ENCODE measurements around the gene MBD5.
"Not testable (repeated sequence)": the region's sequence is repeated elsewhere in the genome, so short reads cannot be mapped to it uniquely, and the experiment has no call there.

The MBD5 gene

GRCh38 chr2:148021059-148021861, at the start of gene MBD5:
MBD5 (plus strand) TSS chr2:148021091.
- DNase-seq = peak; percentile 38 to 64

GRCh38 chr2:147976102-147976501, 44.8 kb upstream of the MBD5 start:
- no peak for DNase-seq

- DNase-seq = no peak
Observed at GRCh38 chr2:147977679-147978078, 43.2 kb upstream of the MBD5 start.

GRCh38 chr2:147980940-147981528, 39.9 kb upstream of the MBD5 start:
- no peak for DNase-seq

- no peak for DNase-seq
Observed at GRCh38 chr2:147989102-147989501, 31.8 kb upstream of the MBD5 start.

- DNase-seq = no peak
Observed at GRCh38 chr2:147989809-147990403, 31.0 kb upstream of the MBD5 start.

- not testable (repeated sequence) for DNase-seq
Observed at GRCh38 chr2:147994965-147995364, 25.9 kb upstream of the MBD5 start.

GRCh38 chr2:147996828-147997227, 24.1 kb upstream of the MBD5 start:
- DNase-seq = no peak

- DNase-seq = no peak
Observed at GRCh38 chr2:147998203-147998602, 22.7 kb upstream of the MBD5 start.

- no peak for DNase-seq
Observed at GRCh38 chr2:147999126-147999525, 21.8 kb upstream of the MBD5 start.

- DNase-seq = no peak
Observed at GRCh38 chr2:148000095-148000494, 20.8 kb upstream of the MBD5 start.

- not testable (repeated sequence) for DNase-seq
Observed at GRCh38 chr2:148002420-148002819, 18.5 kb upstream of the MBD5 start.

- DNase-seq = no peak
Observed at GRCh38 chr2:148006249-148007007, 14.5 kb upstream of the MBD5 start.

GRCh38 chr2:148007219-148007900, 13.5 kb upstream of the MBD5 start:
- no peak for DNase-seq

GRCh38 chr2:148008411-148008810, 12.5 kb upstream of the MBD5 start:
- not testable (repeated sequence) for DNase-seq

GRCh38 chr2:148013876-148014275, 7.0 kb upstream of the MBD5 start:
- DNase-seq = no peak

- no peak for DNase-seq
Observed at GRCh38 chr2:148014616-148015015, 6.3 kb upstream of the MBD5 start.

GRCh38 chr2:148020111-148021058, 506 bp upstream of the MBD5 start, which contains the start of gene ORC4:
ORC4 (minus strand) TSS chr2:148020737; CDS start chr2:147975958, 44,779 bp downstream.
- DNase-seq = peak; percentile 94 to 98

GRCh38 chr2:148021886-148022285, 995 bp downstream of the MBD5 start:
- no peak for DNase-seq

GRCh38 chr2:148022351-148022750, 1.5 kb downstream of the MBD5 start:
- no peak for DNase-seq

- DNase-seq = no peak
Observed at GRCh38 chr2:148022882-148023281, 2.0 kb downstream of the MBD5 start.

Measured in stimulated activated CD4-positive, alpha-beta T cell treated with anti-CD3 and anti-CD28 coated beads, Interleukin-2, amount 100 ng/mL, for 24 hours (primary cell).